SU-DHL-6 (cell line): ENCODE data around the gene MRPS11.

Experiments
- H2AFZ ChIP-seq: fragments of 200-600 bp; sonication (generic); 2 replicates; pipeline ENCODE4 v1.6.1; 2014; ENCODE audit warnings: low read depth, mild to moderate bottlenecking, moderate library complexity, mixed read lengths, antibody characterized with exemption, low read length; ENCODE audit not compliant: severe bottlenecking
- H3F3A ChIP-seq: fragments of 200-600 bp; shearing (Covaris generic); 2 replicates; pipeline ENCODE4 v1.6.0; 2016; ENCODE audit warnings: antibody characterized with exemption, mild to moderate bottlenecking; ENCODE audit not compliant: insufficient read depth
- H3K27ac ChIP-seq: fragments of 200-600 bp; sonication (generic); 2 replicates; pipeline ENCODE4 v1.5.1; 2016; ENCODE audit warnings: low read depth, mild to moderate bottlenecking, low read length, moderate library complexity, mixed read lengths
- H3K27me3 ChIP-seq: fragments of 200-600 bp; sonication (generic), shearing (Covaris generic); 2 replicates; pipeline ENCODE4 v1.6.0; 2014; ENCODE audit warnings: mild to moderate bottlenecking, low read length
- H3K36me3 ChIP-seq: fragments of 200-600 bp; sonication (generic); 2 replicates; pipeline ENCODE4 v1.6.1; 2014; ENCODE audit warnings: mild to moderate bottlenecking, low read length, mixed read lengths
- H3K4me2 ChIP-seq: fragments of 300-600, 200-600 bp; shearing (Covaris generic), sonication (generic); 2 replicates; pipeline ENCODE4 v1.6.0; 2014; ENCODE audit warnings: low read length, low read depth, mild to moderate bottlenecking; ENCODE audit not compliant: poor library complexity, severe bottlenecking
- H3K4me3 ChIP-seq: fragments of 200-600 bp; sonication (generic); 2 replicates; pipeline ENCODE4 v1.5.1; 2014; ENCODE audit warnings: antibody characterized with exemption, low read length, mild to moderate bottlenecking, mixed read lengths; ENCODE audit not compliant: insufficient read depth, poor library complexity, severe bottlenecking
- H3K79me2 ChIP-seq: fragments of 200-600 bp; sonication (generic); 2 replicates; pipeline ENCODE4 v1.6.1; 2014; ENCODE audit warnings: mild to moderate bottlenecking, low read length, moderate library complexity; ENCODE audit not compliant: insufficient read depth
- H3K9ac ChIP-seq: fragments of 200-600 bp; sonication (generic); 2 replicates; pipeline ENCODE4 v1.7.0; 2014; ENCODE audit warnings: mild to moderate bottlenecking, low read length
- H3K9me2 ChIP-seq: fragments of 200-600 bp; sonication (generic); replicated peaks from 2 replicates; pipeline ENCODE4 v1.6.1; 2014; ENCODE audit warnings: low read length; ENCODE audit not compliant: insufficient read depth
- H3K9me3 ChIP-seq: fragments of 200-600 bp; sonication (generic); 2 replicates; pipeline ENCODE4 v1.6.1; 2014; ENCODE audit warnings: low read length, mixed read lengths; ENCODE audit not compliant: insufficient read depth
- H4K20me1 ChIP-seq: fragments of 200-600 bp; sonication (generic); 2 replicates; pipeline ENCODE4 v1.6.1; 2014; ENCODE audit warnings: low read depth, mild to moderate bottlenecking, antibody characterized with exemption, low read length, moderate library complexity, mixed read lengths
- CTCF ChIP-seq: fragments of 200-600 bp; sonication (generic); IDR thresholded peaks from one replicate; pipeline ENCODE4 v1.5.1; 2017; ENCODE audit warnings: antibody characterized with exemption, mild to moderate bottlenecking, low read length, moderate library complexity; ENCODE audit not compliant: insufficient read depth, poor library complexity, severe bottlenecking
- EZH2phosphoT487 ChIP-seq: fragments of 200-600 bp; sonication (generic), shearing (Covaris generic); conservative IDR thresholded peaks from 2 replicates; pipeline ENCODE4 v1.6.1; 2018; ENCODE audit warnings: mild to moderate bottlenecking, antibody characterized with exemption, low read length, moderate library complexity, mixed read lengths

The MRPS11 gene

GRCh38 chr15:88476635-88477060 is 9.1 kb downstream of the MRPS11 start:
- Histone ChIP-seq H3K9me3 (no peaks in the 10 kb centered on the region), H4K20me1 (no peaks in the 10 kb centered on the region), H3K4me3 (no peak overlapping the region), H2AFZ (no peak overlapping the region), H3F3A (no peaks in the 10 kb centered on the region), H3K27ac (no peak overlapping the region), H3K79me2 (peaks cover 4% of the 10 kb centered on the region), H3K9me2 (no peaks in the 10 kb centered on the region), H3K27me3 (no peaks in the 10 kb centered on the region), H3K36me3 (no peaks in the 10 kb centered on the region; the same call in 1 of the 2 replicates), H3K9ac (no peak overlapping the region), H3K4me2 (no peak overlapping the region)
- TF ChIP-seq CTCF, result peak; percentile 36
- no peak for TF ChIP-seq EZH2phosphoT487

GRCh38 chr15:88477126-88477525 is 9.6 kb downstream of the MRPS11 start:
- Histone ChIP-seq H3K79me2 (peaks cover 4% of the 10 kb centered on the region; the same call in 1 of the 2 replicates), H3K4me3 (no peak overlapping the region), H3K9me3 (no peaks in the 10 kb centered on the region), H3K4me2 (no peak overlapping the region), H3K27ac (no peak overlapping the region), H3F3A (no peaks in the 10 kb centered on the region), H4K20me1 (no peaks in the 10 kb centered on the region), H3K9me2 (no peaks in the 10 kb centered on the region), H3K27me3 (no peaks in the 10 kb centered on the region), H3K9ac (no peak overlapping the region), H3K36me3 (no peaks in the 10 kb centered on the region; the same call in 1 of the 2 replicates), H2AFZ (no peak overlapping the region)
- TF ChIP-seq CTCF, result no peak
- no peak for TF ChIP-seq EZH2phosphoT487

- no peaks in the 10 kb centered on the region; the same call in 1 of the 2 replicates for H3K36me3 ChIP-seq
- TF ChIP-seq CTCF, result no peak
- TF ChIP-seq EZH2phosphoT487, result no peak
- H3K27me3 ChIP-seq, result no peaks in the 10 kb centered on the region
- H3F3A ChIP-seq, result no peaks in the 10 kb centered on the region
- no peak overlapping the region for H2AFZ ChIP-seq
- no peak overlapping the region for H3K4me3 ChIP-seq
- H3K9me2 ChIP-seq, result no peaks in the 10 kb centered on the region
- no peak overlapping the region for H3K4me2 ChIP-seq
- no peaks in the 10 kb centered on the region for H3K9me3 ChIP-seq
- no peaks in the 10 kb centered on the region for H4K20me1 ChIP-seq
- H3K79me2 ChIP-seq, result peaks cover 4% of the 10 kb centered on the region; the same call in 1 of the 2 replicates
- H3K27ac ChIP-seq, result no peak overlapping the region
- no peak overlapping the region for H3K9ac ChIP-seq
Measured at GRCh38 chr15:88477904-88478303, 10.4 kb downstream of the MRPS11 start.
